A549 treated with dexamethasone at 1 μM for 4 hours (cell line): ENCODE data around the gene EAPP. TPM values are rescaled to one million over a fixed set of nuclear protein-coding genes. Genes with fewer than 3 reads are reported as not detected.

Experiments used
- total RNA-seq: library from RNA; stranded (reverse); fragments of 200-300 nt; extraction: Qiagen RNA extraction; gene quantifications from 5 replicates; pipeline ENCODE4 v1.2.3, GENCODE V29; 2022

The EAPP gene
- 39.7 to 52.8 TPM (median 43.8 TPM) in 5 replicates for total RNA-seq

GRCh38 chr14:34539407-34540180 is at the start of gene EAPP:
Gene EAPP, minus strand, starts transcription at chr14:34539701. Its CDS starts 73 bp downstream, at chr14:34539628.

Other genes starting within 250 kb of the EAPP start
- gene SPTSSA, start 77.5 kb downstream of the EAPP start, total RNA-seq, result 27.3 to 37.8 TPM (median 32.8 TPM) in 5 replicates
- gene SNX6, start 90.4 kb upstream of the EAPP start, total RNA-seq, result 69.9 to 88.0 TPM (median 76.4 TPM) in 5 replicates
- 94.1 to 129 TPM (median 119 TPM) in 5 replicates for gene CFL2, start 174.9 kb upstream of the EAPP start, total RNA-seq